HFF-Myc (cell line): Measurements from ENCODE around the gene RPUSD1.

ENCODE experiments used
- DNase-seq: peaks from one replicate; pipeline ENCODE4 v3.0.0-alpha.2; 2011; ENCODE audit warnings: low read depth; ENCODE audit errors: extremely low read depth
- H3K4me3 ChIP-seq: replicated peaks from 2 replicates; pipeline ENCODE4 v1.5.1; 2011; ENCODE audit warnings: low read depth, mild to moderate bottlenecking, control low read depth, low read length
- CTCF ChIP-seq: IDR thresholded peaks from 2 replicates; pipeline ENCODE4 v1.5.1; 2012; ENCODE audit warnings: mild to moderate bottlenecking, low read depth, low read length, control low read depth; ENCODE audit errors: missing control alignments

The RPUSD1 gene

GRCh38 chr16:767743-768235 lies 20.4 kb downstream of the RPUSD1 start:
- no peak for DNase-seq
- no peak overlapping the region for H3K4me3 ChIP-seq
- TF ChIP-seq CTCF: no peak

- TF ChIP-seq CTCF: no peak
- DNase-seq: no peak
- H3K4me3 ChIP-seq: no peak overlapping the region
These were observed 21.2 kb downstream of the RPUSD1 start for GRCh38 chr16:766820-767640.

- TF ChIP-seq CTCF: no peak
- no peak overlapping the region for H3K4me3 ChIP-seq
- no peak for DNase-seq
These were observed 22.0 kb downstream of the RPUSD1 start for GRCh38 chr16:766008-766819.

- H3K4me3 ChIP-seq: no peak overlapping the region
- no peak for TF ChIP-seq CTCF
- no peak for DNase-seq
These were observed 22.7 kb downstream of the RPUSD1 start for GRCh38 chr16:765488-765865.

- no peak overlapping the region for H3K4me3 ChIP-seq
These were observed 23.2 kb downstream of the RPUSD1 start for GRCh38 chr16:764848-765487.

More at GRCh38 chr16:764848-765487, 23.2 kb downstream of the RPUSD1 start:
- TF ChIP-seq CTCF: no peak
- DNase-seq: no peak
